HEK293 (cell line): ENCODE results near the gene NARS2.

Experiments used
- BCL11B ChIP-seq: fragments of 450-650 bp; formaldehyde crosslinking; IDR thresholded peaks from 2 replicates; pipeline ENCODE4 v1.5.1; 2016; ENCODE audit warnings: low read depth, missing biosample characterization, missing genetic modification characterization
- HIC1 ChIP-seq: fragments of 450-650 bp; formaldehyde crosslinking; IDR thresholded peaks from 2 replicates; pipeline ENCODE4 v1.5.1; 2016; ENCODE audit warnings: missing biosample characterization, missing genetic modification characterization
- KLF10 ChIP-seq: fragments of 450-650 bp; IDR thresholded peaks from 2 replicates; pipeline ENCODE4 v1.5.1; 2018; ENCODE audit warnings: missing biosample characterization, mild to moderate bottlenecking, missing genetic modification characterization
- KLF8 ChIP-seq: fragments of 450-650 bp; formaldehyde crosslinking; IDR thresholded peaks from 2 replicates; pipeline ENCODE4 v1.5.1; 2016; ENCODE audit warnings: missing biosample characterization, missing genetic modification characterization
- MEIS1 ChIP-seq: sonication (generic); formaldehyde crosslinking; IDR thresholded peaks from 2 replicates; pipeline ENCODE4 v1.8.1; 2022; ENCODE audit warnings: missing genetic modification reagents, mild to moderate bottlenecking, borderline replicate concordance
- PRDM1 ChIP-seq: fragments of 450-650 bp; formaldehyde crosslinking; IDR thresholded peaks from 2 replicates; pipeline ENCODE4; 2016; ENCODE audit warnings: missing biosample characterization, missing genetic modification characterization
- SP7 ChIP-seq: fragments of 450-650 bp; formaldehyde crosslinking; IDR thresholded peaks from 2 replicates; pipeline ENCODE4 v1.5.1; 2016; ENCODE audit warnings: missing biosample characterization, missing genetic modification characterization
- ZBTB21 ChIP-seq: fragments of 450-650 bp; formaldehyde crosslinking; IDR thresholded peaks from 2 replicates; pipeline ENCODE4 v1.5.1; 2017; ENCODE audit warnings: missing biosample characterization, missing genetic modification characterization
- ZFHX2 ChIP-seq: fragments of 450-650 bp; formaldehyde crosslinking; conservative IDR thresholded peaks from 2 replicates; pipeline ENCODE4 v1.5.1; 2016; ENCODE audit warnings: missing biosample characterization, missing genetic modification characterization
- ZNF146 ChIP-seq: fragments of 450-650 bp; formaldehyde crosslinking; IDR thresholded peaks from 2 replicates; pipeline ENCODE4 v1.5.1; 2016; ENCODE audit warnings: missing biosample characterization, missing genetic modification characterization
- ZNF174 ChIP-seq: fragments of 450-650 bp; formaldehyde crosslinking; IDR thresholded peaks from 2 replicates; pipeline ENCODE4 v1.5.0; 2017; ENCODE audit warnings: missing biosample characterization, mild to moderate bottlenecking, missing genetic modification characterization
- ZNF221 ChIP-seq: fragments of 450-650 bp; formaldehyde crosslinking; IDR thresholded peaks from 2 replicates; pipeline ENCODE4 v1.5.1; 2017; ENCODE audit warnings: missing biosample characterization, missing genetic modification characterization, borderline replicate concordance
- ZNF23 ChIP-seq: fragments of 450-650 bp; formaldehyde crosslinking; IDR thresholded peaks from 2 replicates; pipeline ENCODE4 v1.5.1; 2016; ENCODE audit warnings: missing biosample characterization, missing genetic modification characterization, borderline replicate concordance
- ZNF292 ChIP-seq: fragments of 450-650 bp; formaldehyde crosslinking; IDR thresholded peaks from 2 replicates; pipeline ENCODE4 v1.5.1; 2016; ENCODE audit warnings: low read depth, missing biosample characterization, missing genetic modification characterization, borderline replicate concordance
- ZNF324 ChIP-seq: fragments of 450-650 bp; formaldehyde crosslinking; IDR thresholded peaks from 2 replicates; pipeline ENCODE4 v1.5.1; 2016; ENCODE audit warnings: missing biosample characterization, missing genetic modification characterization
- ZNF341 ChIP-seq: fragments of 450-650 bp; formaldehyde crosslinking; IDR thresholded peaks from 2 replicates; pipeline ENCODE4; 2016; ENCODE audit warnings: low read depth, missing biosample characterization, missing genetic modification characterization
- ZNF354C ChIP-seq: fragments of 450-650 bp; formaldehyde crosslinking; IDR thresholded peaks from 2 replicates; pipeline ENCODE4 v1.5.1; 2016; ENCODE audit warnings: missing biosample characterization, missing genetic modification characterization, low read depth, borderline replicate concordance
- ZNF366 ChIP-seq: fragments of 450-650 bp; formaldehyde crosslinking; conservative IDR thresholded peaks from 2 replicates; pipeline ENCODE4 v1.5.1; 2016; ENCODE audit warnings: missing biosample characterization, missing genetic modification characterization
- ZNF37A ChIP-seq: fragments of 450-650 bp; IDR thresholded peaks from 2 replicates; pipeline ENCODE4 v1.5.1; 2018; ENCODE audit warnings: missing biosample characterization, missing genetic modification characterization
- ZNF404 ChIP-seq: fragments of 450-650 bp; formaldehyde crosslinking; IDR thresholded peaks from 2 replicates; pipeline ENCODE4 v1.5.1; 2017; ENCODE audit warnings: missing biosample characterization, missing genetic modification characterization
- ZNF433 ChIP-seq: fragments of 450-650 bp; formaldehyde crosslinking; IDR thresholded peaks from 2 replicates; pipeline ENCODE4 v1.5.1; 2016; ENCODE audit warnings: missing biosample characterization, missing genetic modification characterization, low read depth
- ZNF514 ChIP-seq: fragments of 450-650 bp; formaldehyde crosslinking; IDR thresholded peaks from 2 replicates; pipeline ENCODE4 v1.5.1; 2016; ENCODE audit warnings: missing biosample characterization, missing genetic modification characterization
- ZNF555 ChIP-seq: fragments of 450-650 bp; formaldehyde crosslinking; conservative IDR thresholded peaks from 2 replicates; pipeline ENCODE4 v1.5.1; 2017; ENCODE audit warnings: missing biosample characterization, mild to moderate bottlenecking, missing genetic modification characterization, inconsistent platforms
- ZNF629 ChIP-seq: fragments of 450-650 bp; formaldehyde crosslinking; IDR thresholded peaks from 2 replicates; pipeline ENCODE4 v1.5.1; 2017; ENCODE audit warnings: missing biosample characterization, missing genetic modification characterization
- ZNF658 ChIP-seq: fragments of 450-650 bp; formaldehyde crosslinking; IDR thresholded peaks from 2 replicates; pipeline ENCODE4; 2016; ENCODE audit warnings: missing biosample characterization, missing genetic modification characterization
- ZNF664 ChIP-seq: fragments of 450-650 bp; formaldehyde crosslinking; IDR thresholded peaks from 2 replicates; pipeline ENCODE4 v1.5.1; 2016; ENCODE audit warnings: missing biosample characterization, missing genetic modification characterization
- ZNF692 ChIP-seq: fragments of 450-650 bp; formaldehyde crosslinking; IDR thresholded peaks from 2 replicates; pipeline ENCODE4 v1.5.1; 2016; ENCODE audit warnings: missing biosample characterization, missing genetic modification characterization
- ZSCAN23 ChIP-seq: fragments of 450-650 bp; formaldehyde crosslinking; IDR thresholded peaks from 2 replicates; pipeline ENCODE4 v1.5.1; 2016; ENCODE audit warnings: missing biosample characterization, missing genetic modification characterization
- ZSCAN30 ChIP-seq: fragments of 450-650 bp; IDR thresholded peaks from 2 replicates; pipeline ENCODE4 v1.5.1; 2018; ENCODE audit warnings: missing biosample characterization, mild to moderate bottlenecking, missing genetic modification characterization, moderate library complexity
- TF ChIP-seq, protein P1 (sequence below): fragments of 450-650 bp; formaldehyde crosslinking; IDR thresholded peaks from 2 replicates; pipeline ENCODE4 v1.5.1; 2016; ENCODE audit warnings: missing biosample characterization, missing genetic modification characterization
- TF ChIP-seq, protein P2 (sequence below): IDR thresholded peaks from 2 replicates; pipeline ENCODE4 v1.6.1; 2011; ENCODE audit warnings: mild to moderate bottlenecking, low read depth, low read length, borderline replicate concordance
- TF ChIP-seq, protein P3 (sequence below): fragments of 450-650 bp; formaldehyde crosslinking; IDR thresholded peaks from 2 replicates; pipeline ENCODE4 v1.5.1; 2017; ENCODE audit warnings: missing biosample characterization, missing genetic modification characterization

NARS2 gene

DNA sequence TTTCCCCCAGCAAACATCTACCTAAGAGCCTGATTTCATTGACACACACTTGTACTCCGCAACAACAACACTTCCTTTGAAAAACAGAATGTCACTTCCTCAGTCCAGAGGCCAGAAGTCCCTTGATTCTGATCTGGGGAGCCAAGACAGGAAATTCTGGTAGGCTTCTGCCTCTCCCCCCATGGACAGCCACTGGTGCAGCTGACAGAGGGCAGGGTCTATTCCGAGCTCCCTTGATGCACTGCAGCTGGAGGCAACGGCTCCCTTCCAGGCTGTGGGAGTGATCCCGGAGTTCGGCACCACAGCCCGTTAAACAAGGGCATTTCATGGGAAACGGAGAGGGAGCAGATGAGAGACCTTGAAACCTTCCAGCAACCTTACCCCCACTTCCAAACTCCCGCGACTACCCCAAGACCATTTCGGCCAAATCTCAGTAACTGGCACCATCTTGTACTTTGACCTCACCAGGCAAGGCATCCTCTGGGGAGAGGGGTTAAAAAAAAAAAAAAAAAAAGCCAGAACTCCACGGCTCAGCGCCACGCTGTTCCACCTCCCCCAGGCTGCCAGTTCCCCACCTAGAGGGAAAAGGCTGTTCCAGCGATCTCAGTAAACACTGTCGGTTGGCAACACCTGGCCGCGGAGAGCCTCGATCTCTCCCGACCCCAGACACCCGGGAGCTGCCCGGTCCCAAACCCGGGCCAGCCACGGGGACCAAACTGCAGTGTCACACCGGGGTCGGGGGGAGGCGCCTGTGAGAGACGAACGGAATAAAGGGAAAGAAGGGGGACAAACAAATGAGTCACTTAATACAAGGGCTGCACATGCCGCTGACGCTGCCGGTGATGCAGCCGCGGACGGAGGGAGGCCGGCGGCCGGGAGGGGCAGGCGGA, 158.1 kb downstream of the NARS2 start (continued):
- TF ChIP-seq ZBTB21 (tag by site-specific recombination) (peak; percentile 48; the same call in 1 of the 2 replicates), ZNF354C (tag by site-specific recombination) (no peak), ZSCAN23 (tag by site-specific recombination) (no peak), ZNF433 (no peak), KLF8 (peak; percentile 84; the same call in 1 of the 2 replicates), ZNF324 (tag by site-specific recombination) (0 out of 2 replicates have a peak, but pooled peaks have one; percentile 6), ZNF221 (tag by site-specific recombination) (no peak), ZNF658 (tag by site-specific recombination) (no peak), MEIS1 (no peak), ZSCAN30 (no peak; the same call in 1 of the 2 replicates), HIC1 (tag by site-specific recombination) (no peak), PRDM1 (tag by site-specific recombination) (no peak), ZNF292 (no peak), ZNF629 (peak; percentile 90), ZNF366 (tag by site-specific recombination) (peak; percentile 86), ZNF146 (tag by site-specific recombination) (no peak), BCL11B (tag by site-specific recombination) (no peak), ZFHX2 (tag by site-specific recombination) (no peak), ZNF174 (tag by site-specific recombination) (no peak), ZNF664 (tag by site-specific recombination) (no peak), ZNF404 (tag by site-specific recombination) (no peak), KLF10 (no peak; the same call in 1 of the 2 replicates), ZNF341 (tag by site-specific recombination) (peak; percentile 99), ZNF555 (no peak), ZNF37A (tag by site-specific recombination) (no peak), ZNF514 (no peak), SP7 (tag by site-specific recombination) (peak; percentile 55), ZNF23 (no peak), ZNF692 (tag by site-specific recombination) (no peak; the same call in 1 of the 2 replicates)
- TF ChIP-seq, protein P1, sequence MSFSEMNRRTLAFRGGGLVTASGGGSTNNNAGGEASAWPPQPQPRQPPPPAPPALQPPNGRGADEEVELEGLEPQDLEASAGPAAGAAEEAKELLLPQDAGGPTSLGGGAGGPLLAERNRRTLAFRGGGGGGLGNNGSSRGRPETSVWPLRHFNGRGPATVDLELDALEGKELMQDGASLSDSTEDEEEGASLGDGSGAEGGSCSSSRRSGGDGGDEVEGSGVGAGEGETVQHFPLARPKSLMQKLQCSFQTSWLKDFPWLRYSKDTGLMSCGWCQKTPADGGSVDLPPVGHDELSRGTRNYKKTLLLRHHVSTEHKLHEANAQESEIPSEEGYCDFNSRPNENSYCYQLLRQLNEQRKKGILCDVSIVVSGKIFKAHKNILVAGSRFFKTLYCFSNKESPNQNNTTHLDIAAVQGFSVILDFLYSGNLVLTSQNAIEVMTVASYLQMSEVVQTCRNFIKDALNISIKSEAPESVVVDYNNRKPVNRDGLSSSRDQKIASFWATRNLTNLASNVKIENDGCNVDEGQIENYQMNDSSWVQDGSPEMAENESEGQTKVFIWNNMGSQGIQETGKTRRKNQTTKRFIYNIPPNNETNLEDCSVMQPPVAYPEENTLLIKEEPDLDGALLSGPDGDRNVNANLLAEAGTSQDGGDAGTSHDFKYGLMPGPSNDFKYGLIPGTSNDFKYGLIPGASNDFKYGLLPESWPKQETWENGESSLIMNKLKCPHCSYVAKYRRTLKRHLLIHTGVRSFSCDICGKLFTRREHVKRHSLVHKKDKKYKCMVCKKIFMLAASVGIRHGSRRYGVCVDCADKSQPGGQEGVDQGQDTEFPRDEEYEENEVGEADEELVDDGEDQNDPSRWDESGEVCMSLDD (tag by site-specific recombination) = peak; percentile 50
- TF ChIP-seq, protein P2, sequence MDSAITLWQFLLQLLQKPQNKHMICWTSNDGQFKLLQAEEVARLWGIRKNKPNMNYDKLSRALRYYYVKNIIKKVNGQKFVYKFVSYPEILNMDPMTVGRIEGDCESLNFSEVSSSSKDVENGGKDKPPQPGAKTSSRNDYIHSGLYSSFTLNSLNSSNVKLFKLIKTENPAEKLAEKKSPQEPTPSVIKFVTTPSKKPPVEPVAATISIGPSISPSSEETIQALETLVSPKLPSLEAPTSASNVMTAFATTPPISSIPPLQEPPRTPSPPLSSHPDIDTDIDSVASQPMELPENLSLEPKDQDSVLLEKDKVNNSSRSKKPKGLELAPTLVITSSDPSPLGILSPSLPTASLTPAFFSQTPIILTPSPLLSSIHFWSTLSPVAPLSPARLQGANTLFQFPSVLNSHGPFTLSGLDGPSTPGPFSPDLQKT = no peak
- TF ChIP-seq, protein P3, sequence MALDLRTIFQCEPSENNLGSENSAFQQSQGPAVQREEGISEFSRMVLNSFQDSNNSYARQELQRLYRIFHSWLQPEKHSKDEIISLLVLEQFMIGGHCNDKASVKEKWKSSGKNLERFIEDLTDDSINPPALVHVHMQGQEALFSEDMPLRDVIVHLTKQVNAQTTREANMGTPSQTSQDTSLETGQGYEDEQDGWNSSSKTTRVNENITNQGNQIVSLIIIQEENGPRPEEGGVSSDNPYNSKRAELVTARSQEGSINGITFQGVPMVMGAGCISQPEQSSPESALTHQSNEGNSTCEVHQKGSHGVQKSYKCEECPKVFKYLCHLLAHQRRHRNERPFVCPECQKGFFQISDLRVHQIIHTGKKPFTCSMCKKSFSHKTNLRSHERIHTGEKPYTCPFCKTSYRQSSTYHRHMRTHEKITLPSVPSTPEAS = no peak
